ENCODE measurements around the gene PRIM2.
"Not testable (repeated sequence)": the region's sequence is repeated elsewhere in the genome, so short reads cannot be mapped to it uniquely, and the experiment has no call there.

GRCh38 chr6:57581586-57581985, 264.2 kb downstream of the PRIM2 start:
- not testable (repeated sequence) for TF ChIP-seq CTCF (IDR thresholded peaks at IDR 0.05; ENCODE audit: poor library complexity, severe bottlenecking); REST (IDR thresholded peaks at IDR 0.05; ENCODE audit: borderline replicate concordance)

All from neural cell (in vitro differentiated cells).